GM10248 (cell line): Measurements from ENCODE around the gene GALNT11.
"Not testable (repeated sequence)": the region's sequence is repeated elsewhere in the genome, so short reads cannot be mapped to it uniquely, and the experiment has no call there.

ENCODE experiments used
- CTCF ChIA-PET: fragments of 300-600 bp; sonication (Branson Sonifier 250); formaldehyde crosslinking; extraction: SDS; loops from one replicate; lab custom pipeline; 2021; ENCODE audit warnings: antibody characterized with exemption; lab: Yijun Ruan, JAX
- POLR2A ChIA-PET: fragments of 350-650 bp; sonication (Branson Sonifier 250); formaldehyde crosslinking; extraction: SDS; loops from one replicate; lab custom pipeline; 2020; ENCODE audit warnings: antibody characterized with exemption; lab: Yijun Ruan, JAX
- DNase-seq: peaks from one replicate; pipeline ENCODE4 v3.0.0; 2012; ENCODE audit errors: extremely low spot score
- CTCF ChIP-seq: IDR thresholded peaks from 2 replicates; pipeline ENCODE4 v1.5.1; 2012; ENCODE audit warnings: mild to moderate bottlenecking, low read depth; ENCODE audit errors: extremely low read depth, missing control alignments, control extremely low read depth

The GALNT11 gene

GRCh38 chr7:152059311-152059710 lies 33.8 kb downstream of the GALNT11 start:
- DNase-seq, result no peak
- ChIA-PET POLR2A (no interaction called here), CTCF (interaction anchor here (0.9 kb wide), 2 partner anchors 22 to 33 kb away, joined by 3 read pairs; no protein-coding TSS in a partner anchor)
- TF ChIP-seq CTCF, result no peak

GRCh38 chr7:152061086-152061485 lies 35.6 kb downstream of the GALNT11 start:
- CTCF ChIA-PET, POLR2A ChIA-PET, DNase-seq: not testable (repeated sequence)

- CTCF ChIA-PET, result interaction anchor here (1.1 kb wide), 1 partner anchor 20 kb away, joined by 3 read pairs; no protein-coding TSS in a partner anchor
- POLR2A ChIA-PET, DNase-seq: not testable (repeated sequence)
Measured at GRCh38 chr7:152063192-152063591, 37.7 kb downstream of the GALNT11 start.

- CTCF ChIA-PET, result interaction anchor here (1.1 to 1.5 kb wide), 2 partner anchors 12 to 19 kb away, joined by 3 to 5 read pairs; no protein-coding TSS in a partner anchor
- POLR2A ChIA-PET, DNase-seq: not testable (repeated sequence)
Measured at GRCh38 chr7:152063821-152064220, 38.3 kb downstream of the GALNT11 start.

GRCh38 chr7:152065800-152066344 lies 40.4 kb downstream of the GALNT11 start:
- CTCF ChIA-PET, POLR2A ChIA-PET, DNase-seq: not testable (repeated sequence)

- POLR2A ChIA-PET, result no interaction called here
Measured at GRCh38 chr7:152072421-152072820, 46.9 kb downstream of the GALNT11 start.

GRCh38 chr7:152073352-152073751 lies 47.9 kb downstream of the GALNT11 start:
- ChIA-PET CTCF (no interaction called here), POLR2A (interaction anchor here (0.6 kb wide), 1 partner anchor 215 kb away, joined by 10 read pairs; no protein-coding TSS in a partner anchor)
- TF ChIP-seq CTCF, result no peak
- no peak for DNase-seq

More at GRCh38 chr7:152072421-152072820, 46.9 kb downstream of the GALNT11 start:
- CTCF ChIA-PET, result no interaction called here
- no peak for TF ChIP-seq CTCF
- no peak for DNase-seq

- TF ChIP-seq CTCF, result no peak
- POLR2A ChIA-PET, result no interaction called here
- no peak for DNase-seq
- CTCF ChIA-PET, result no interaction called here
Measured at GRCh38 chr7:152074673-152075072, 49.2 kb downstream of the GALNT11 start.

- POLR2A ChIA-PET, DNase-seq: not testable (repeated sequence)
- CTCF ChIA-PET, result interaction anchor here (1.5 kb wide), 2 partner anchors 11 to 53 kb away, joined by 4 to 5 read pairs; no protein-coding TSS in a partner anchor
Measured at GRCh38 chr7:152075379-152075778, 49.9 kb downstream of the GALNT11 start.
